ENCODE results near the gene TYK2.
"Not testable (repeated sequence)": the region's sequence is repeated elsewhere in the genome, so short reads cannot be mapped to it uniquely, and the experiment has no call there.

The TYK2 gene

GRCh38 chr19:10403137-10404021 is 23.0 kb upstream of the TYK2 start, which contains the start of gene CDC37:
Gene CDC37, minus strand, starts transcription at chr19:10403542. Its CDS starts 63 bp downstream, at chr19:10403479.
- H3K4me1 ChIP-seq (ENCODE audit: low read length): peaks cover 27% of the 10 kb centered on the region
- H4K20me1 ChIP-seq (ENCODE audit: insufficient read depth, low read length): peaks cover 17% of the 10 kb centered on the region
- H3K4me3 ChIP-seq (ENCODE audit: low read length): peak within 1 kb of the TSS; percentile 88
- no peak for TF ChIP-seq CTCF (IDR thresholded peaks at IDR 0.05; ENCODE audit: low read depth, low read length)
- no peak for TF ChIP-seq EZH2phosphoT487 (IDR thresholded peaks at IDR 0.05; ENCODE audit: low read depth)
- H2AFZ ChIP-seq (ENCODE audit: low read depth, low read length): peak within 1 kb of the TSS; percentile 86
- H3K27ac ChIP-seq (ENCODE audit: low read length): peak within 1 kb of the TSS; percentile 35
- H3K27me3 ChIP-seq (ENCODE audit: low read depth, low read length): peaks cover 9% of the 10 kb centered on the region
- H3K79me2 ChIP-seq (ENCODE audit: low read length): peaks cover 50% of the 10 kb centered on the region
- peaks cover 14% of the 10 kb centered on the region for H3K36me3 ChIP-seq (replicated peaks; ENCODE audit: low read depth, low read length)
- H3K9me3 ChIP-seq (ENCODE audit: insufficient read depth, low read length): no peaks in the 10 kb centered on the region
- peak within 1 kb of the TSS; percentile 96 for H3K4me2 ChIP-seq (ENCODE audit: low read length)
- peak within 1 kb of the TSS; percentile 93 for H3K9ac ChIP-seq (ENCODE audit: low read length)

GRCh38 chr19:10402441-10403038 is 22.2 kb upstream of the TYK2 start:
- H3K79me2 ChIP-seq (ENCODE audit: low read length): peaks cover 58% of the 10 kb centered on the region
- peak overlapping the region; percentile 90 for H3K4me2 ChIP-seq (ENCODE audit: low read length)
- no peaks in the 10 kb centered on the region for H3K9me3 ChIP-seq (ENCODE audit: insufficient read depth, low read length)
- H3K4me1 ChIP-seq (ENCODE audit: low read length): peaks cover 25% of the 10 kb centered on the region
- H3K27ac ChIP-seq (ENCODE audit: low read length): peak overlapping the region; percentile 18
- no peak overlapping the region for H2AFZ ChIP-seq (ENCODE audit: low read depth, low read length)
- peak overlapping the region; percentile 93 for H3K9ac ChIP-seq (ENCODE audit: low read length)
- H3K4me3 ChIP-seq (ENCODE audit: low read length): peak overlapping the region; percentile 88
- peaks cover 20% of the 10 kb centered on the region for H3K36me3 ChIP-seq (replicated peaks; ENCODE audit: low read depth, low read length)
- H4K20me1 ChIP-seq (ENCODE audit: insufficient read depth, low read length): peaks cover 23% of the 10 kb centered on the region
- TF ChIP-seq CTCF (IDR thresholded peaks at IDR 0.05; ENCODE audit: low read depth, low read length): no peak
- H3K27me3 ChIP-seq (ENCODE audit: low read depth, low read length): peaks cover 9% of the 10 kb centered on the region

- H3K4me3 ChIP-seq (ENCODE audit: low read length): no peak overlapping the region
- H4K20me1 ChIP-seq (ENCODE audit: insufficient read depth, low read length): peaks cover 27% of the 10 kb centered on the region
- no peak overlapping the region for H3K27ac ChIP-seq (ENCODE audit: low read length)
- no peak overlapping the region for H3K4me2 ChIP-seq (ENCODE audit: low read length)
- peaks cover 68% of the 10 kb centered on the region for H3K79me2 ChIP-seq (ENCODE audit: low read length)
- peaks cover 23% of the 10 kb centered on the region for H3K4me1 ChIP-seq (ENCODE audit: low read length)
- no peak overlapping the region for H3K9ac ChIP-seq (ENCODE audit: low read length)
- H3K9me3 ChIP-seq (ENCODE audit: insufficient read depth, low read length): no peaks in the 10 kb centered on the region
- peaks cover 2% of the 10 kb centered on the region for H3K27me3 ChIP-seq (ENCODE audit: low read depth, low read length)
- H3K36me3 ChIP-seq (replicated peaks; ENCODE audit: low read depth, low read length): peaks cover 26% of the 10 kb centered on the region
- TF ChIP-seq EZH2phosphoT487 (IDR thresholded peaks at IDR 0.05; ENCODE audit: low read depth) (no peak), CTCF (IDR thresholded peaks at IDR 0.05; ENCODE audit: low read depth, low read length) (no peak)
- no peak overlapping the region for H2AFZ ChIP-seq (ENCODE audit: low read depth, low read length)
These were observed 19.5 kb upstream of the TYK2 start for GRCh38 chr19:10399878-10400277.

- Histone ChIP-seq H3K79me2 (ENCODE audit: low read length) (peaks cover 68% of the 10 kb centered on the region), H4K20me1 (ENCODE audit: insufficient read depth, low read length) (peaks cover 27% of the 10 kb centered on the region), H3K4me1 (ENCODE audit: low read length) (peaks cover 18% of the 10 kb centered on the region), H3K36me3 (replicated peaks; ENCODE audit: low read depth, low read length) (peaks cover 28% of the 10 kb centered on the region)
- not testable (repeated sequence) for H3K27ac ChIP-seq (ENCODE audit: low read length); H3K4me2 ChIP-seq (ENCODE audit: low read length); H3K9ac ChIP-seq (ENCODE audit: low read length); H2AFZ ChIP-seq (ENCODE audit: low read depth, low read length); H3K27me3 ChIP-seq (ENCODE audit: low read depth, low read length); H3K9me3 ChIP-seq (ENCODE audit: insufficient read depth, low read length); H3K4me3 ChIP-seq (ENCODE audit: low read length)
These were observed 19.0 kb upstream of the TYK2 start for GRCh38 chr19:10399340-10399739.
